ENCODE measurements around the gene NSL1. TPM values are rescaled to one million over a fixed set of nuclear protein-coding genes. Genes with fewer than 3 reads are reported as not detected.

The NSL1 gene
- total and polyA plus RNA-seq, 9 of the 15 experiments (the other 6 are each of a cell fraction or from before 2014, with no cell fraction given), result 53.5 to 108 (median 59.1) TPM

DNA sequence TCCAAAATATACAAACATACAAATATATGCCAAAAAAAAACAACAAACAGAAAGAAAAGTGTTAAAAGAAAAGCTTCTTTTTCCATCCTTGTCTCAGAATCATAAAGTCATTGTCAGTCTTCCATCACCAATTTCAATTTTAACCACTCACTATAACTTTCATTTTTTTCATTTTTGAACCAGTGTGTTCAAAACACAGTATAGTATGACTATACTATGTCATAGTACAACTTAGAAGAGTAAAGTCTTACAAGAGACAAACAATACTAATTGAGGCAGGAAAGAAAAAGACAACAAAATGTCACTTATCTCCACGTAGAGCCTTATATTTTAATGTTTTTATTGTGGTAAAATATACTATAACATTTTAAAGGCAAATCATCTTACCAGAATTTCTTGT is 7.6 kb downstream of the NSL1 start:
- in situ Hi-C loops (cut with MboI) (no loop called here), intact Hi-C loops (cut with micrococcal nuclease) (loop anchor here (2.0 to 5.0 kb wide), 5 partner anchors 33 to 327 kb away; partner anchors contain the start of gene BATF3)
- H3K27ac ChIP-seq (ENCODE audit: extremely low read depth, low read depth, low read length), result no peak overlapping the region
- no peak overlapping the region for H3K4me2 ChIP-seq (ENCODE audit: insufficient read depth, low read length)
- 84% methylated on average over 1 of the region's 1 CpG for WGBS (ENCODE audit: insufficient coverage, low coverage, missing lambda C conversion rate)
- ChIA-PET CTCF (ENCODE audit: low intra/inter-chr PET ratio) (interaction anchor here (0.7 to 1.3 kb wide), 2 partner anchors 286 to 328 kb away, joined by 4 read pairs; no protein-coding TSS in a partner anchor), POLR2A (interaction anchor here (0.6 kb wide), 1 partner anchor 729 kb away, joined by 3 read pairs; no protein-coding TSS in a partner anchor)
- DNase-seq (ENCODE audit: extremely low read depth in 1 of 4, low spot score in 3 of 4), result no peak
- no TSS peak for BruUV-seq (replicated peaks)
- peaks cover 0 to 8% of the 10 kb centered on the region in 2 experiments; a peak in 1 of 5 replicates for H3K4me1 ChIP-seq (replicated peaks in 1 of 2; ENCODE audit: control insufficient read depth in 2 of 2, insufficient read depth in 2 of 2, low read length in 2 of 2)
- FAIRE-seq, result no peak
- H4K20me1 ChIP-seq (replicated peaks; ENCODE audit: control insufficient read depth, insufficient read depth, low read length), result no peaks in the 10 kb centered on the region
- H3K4me3 ChIP-seq, result no peak overlapping the region
- TF ChIP-seq TAF15 (IDR thresholded peaks at IDR 0.05; ENCODE audit: low read depth, low read length) (no peak), ZC3H8 (IDR thresholded peaks at IDR 0.05) (no peak), CBFA2T2 (conservative IDR thresholded peaks at IDR 0.05) (no peak), ARNT (IDR thresholded peaks at IDR 0.05) (no peak), NFRKB (IDR thresholded peaks at IDR 0.05; ENCODE audit: low read depth) (no peak), NFIX (CRISPR knock-in tag; IDR thresholded peaks at IDR 0.05; ENCODE audit: low read depth) (no peak), KLF16 (IDR thresholded peaks at IDR 0.05) (no peak), ZNF668 (CRISPR knock-in tag; IDR thresholded peaks at IDR 0.05) (no peak), PHF8 (IDR thresholded peaks at IDR 0.05; ENCODE audit: borderline replicate concordance, low read length) (no peak), ZNF174 (CRISPR knock-in tag; IDR thresholded peaks at IDR 0.05) (no peak), ERF (CRISPR knock-in tag; IDR thresholded peaks at IDR 0.05) (no peak), MEF2A (IDR thresholded peaks at IDR 0.05; ENCODE audit: control insufficient read depth, low read depth, low read length) (no peak), NR0B1 (IDR thresholded peaks at IDR 0.05; ENCODE audit: partially characterized antibody) (no peak), ASH1L (IDR thresholded peaks at IDR 0.05; ENCODE audit: borderline replicate concordance, low read depth, partially characterized antibody) (no peak)
- peaks cover 23% of the 10 kb centered on the region for H3K79me2 ChIP-seq (ENCODE audit: control insufficient read depth, insufficient read depth, low read length)
- ATAC-seq, result no peak
- H3K9me3 ChIP-seq (replicated peaks; ENCODE audit: control insufficient read depth, insufficient read depth, low read depth, low read length), result no peaks in the 10 kb centered on the region
- no peak overlapping the region for H3K9ac ChIP-seq (ENCODE audit: insufficient read depth in 1 of 2, low read depth in 2 of 2, low read length in 2 of 2)
- no peak overlapping the region for H2AFZ ChIP-seq (ENCODE audit: low read depth, low read length)
- H3K9me1 ChIP-seq (ENCODE audit: control insufficient read depth, insufficient read depth, low read length), result no peaks in the 10 kb centered on the region
- H3K27me3 ChIP-seq (ENCODE audit: control insufficient read depth in 2 of 2, insufficient read depth in 2 of 2, low read length in 2 of 2), result no peaks in the 10 kb centered on the region
- peaks cover 79% of the 10 kb centered on the region for H3K36me3 ChIP-seq (ENCODE audit: control insufficient read depth, insufficient read depth, low read length)

Measured in K562 (cell line).